Embryonic facial prominence (tissue), 1 donor: ENCODE results near the gene HHIP.

Source experiments
- DNase-seq: peaks from one replicate; pipeline ENCODE4 v3.0.0-alpha.2; 2016; ENCODE audit errors: extremely low spot score

Gene HHIP

GRCh38 chr4:144709159-144709558, 63.2 kb downstream of the HHIP start:
- no peak for DNase-seq

- no peak for DNase-seq
These were observed 64.0 kb downstream of the HHIP start for GRCh38 chr4:144709793-144710525.

- DNase-seq = no peak
These were observed 64.6 kb downstream of the HHIP start for GRCh38 chr4:144710526-144710912.

GRCh38 chr4:144711700-144712456, 65.9 kb downstream of the HHIP start:
- DNase-seq = no peak

- no peak for DNase-seq
These were observed 66.8 kb downstream of the HHIP start for GRCh38 chr4:144712775-144713174.

- DNase-seq = no peak
These were observed 68.2 kb downstream of the HHIP start for GRCh38 chr4:144714166-144714565.

- no peak for DNase-seq
These were observed 69.3 kb downstream of the HHIP start for GRCh38 chr4:144715230-144715629.

- DNase-seq = no peak
These were observed 70.8 kb downstream of the HHIP start for GRCh38 chr4:144716778-144717177.

- no peak for DNase-seq
These were observed 73.1 kb downstream of the HHIP start for GRCh38 chr4:144718958-144719512.

- no peak for DNase-seq
These were observed 74.5 kb downstream of the HHIP start for GRCh38 chr4:144720491-144720890.

- DNase-seq = no peak
These were observed 76.0 kb downstream of the HHIP start for GRCh38 chr4:144721994-144722393.

GRCh38 chr4:144723471-144723870, 77.5 kb downstream of the HHIP start:
- DNase-seq = no peak

GRCh38 chr4:144729175-144729574, 83.2 kb downstream of the HHIP start:
- no peak for DNase-seq

- no peak for DNase-seq
These were observed 86.8 kb downstream of the HHIP start for GRCh38 chr4:144732584-144733428.

GRCh38 chr4:144733566-144733965, 87.6 kb downstream of the HHIP start:
- no peak for DNase-seq

- no peak for DNase-seq
These were observed 88.6 kb downstream of the HHIP start for GRCh38 chr4:144734522-144734921.

GRCh38 chr4:144738649-144739048, 92.7 kb downstream of the HHIP start:
- DNase-seq = no peak

- DNase-seq = no peak
These were observed 93.6 kb downstream of the HHIP start for GRCh38 chr4:144739511-144740033.

GRCh38 chr4:144740316-144740715, 94.4 kb downstream of the HHIP start:
- DNase-seq = no peak

GRCh38 chr4:144748814-144749555, 103.0 kb downstream of the HHIP start:
- DNase-seq = no peak

GRCh38 chr4:144750348-144750747, 104.4 kb downstream of the HHIP start:
- no peak for DNase-seq
